GM06990 (cell line): Measurements from ENCODE around the gene SLC16A7.

Source experiments
- DNase-seq: peaks from one replicate; pipeline ENCODE4 v3.0.0-alpha.2; 2011; ENCODE audit not compliant: insufficient read length; ENCODE audit errors: extremely low read depth
- H3K27me3 ChIP-seq: replicated peaks from 2 replicates; pipeline ENCODE4 v1.6.0; 2011; ENCODE audit warnings: low read length; ENCODE audit not compliant: control insufficient read depth, insufficient read depth
- H3K36me3 ChIP-seq: 2 replicates; pipeline ENCODE4 v1.5.1; 2011; ENCODE audit warnings: low read length; ENCODE audit not compliant: control insufficient read depth, insufficient read depth
- H3K4me3 ChIP-seq: replicated peaks from 2 replicates; pipeline ENCODE4 v1.5.1; 2011; ENCODE audit warnings: low read depth, mild to moderate bottlenecking, control low read depth, low read length
- CTCF ChIP-seq: IDR thresholded peaks from 2 replicates; pipeline ENCODE4 v1.5.1; 2011; ENCODE audit warnings: low read length, control low read depth, mild to moderate bottlenecking, inconsistent platforms; ENCODE audit not compliant: insufficient read depth, poor library complexity, severe bottlenecking

Gene SLC16A7

DNA sequence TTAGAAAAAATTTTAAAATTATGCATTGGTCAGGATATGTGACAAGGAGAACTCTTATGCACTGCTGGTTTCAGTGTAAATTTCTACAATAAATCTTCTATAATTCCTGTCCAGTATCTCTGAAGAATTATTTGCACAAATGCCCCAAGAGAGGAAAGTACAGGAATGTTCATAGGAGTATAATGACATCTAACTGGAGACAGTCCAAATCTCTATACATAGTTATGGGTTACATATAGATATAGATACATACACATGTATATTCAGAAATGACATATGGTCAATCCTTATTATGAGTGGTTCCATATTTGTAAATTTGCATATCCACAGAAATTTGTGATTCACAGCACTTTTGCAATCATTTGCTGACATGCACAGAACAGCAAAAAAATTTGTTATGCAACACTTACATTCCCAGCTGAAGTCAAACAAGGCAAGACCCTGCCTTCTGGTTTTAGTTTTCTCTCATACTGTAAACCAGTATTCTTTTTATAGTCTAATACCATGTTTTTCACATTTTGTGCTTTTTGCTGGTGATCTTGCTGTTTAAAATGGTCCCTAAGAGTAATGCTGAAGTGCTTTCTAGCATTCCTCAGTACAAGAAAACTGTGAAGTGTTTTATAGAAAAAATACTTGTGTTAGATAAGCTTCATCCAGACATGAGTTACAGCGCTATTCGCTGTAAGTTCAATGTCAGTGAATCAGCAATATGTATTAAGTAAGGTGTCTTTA lies 103.8 kb downstream of the SLC16A7 start:
- TF ChIP-seq CTCF: no peak
- no peaks in the 10 kb centered on the region for H3K27me3 ChIP-seq
- DNase-seq: no peak
- no peaks in the 10 kb centered on the region for H3K36me3 ChIP-seq
- H3K4me3 ChIP-seq: no peak overlapping the region

DNA sequence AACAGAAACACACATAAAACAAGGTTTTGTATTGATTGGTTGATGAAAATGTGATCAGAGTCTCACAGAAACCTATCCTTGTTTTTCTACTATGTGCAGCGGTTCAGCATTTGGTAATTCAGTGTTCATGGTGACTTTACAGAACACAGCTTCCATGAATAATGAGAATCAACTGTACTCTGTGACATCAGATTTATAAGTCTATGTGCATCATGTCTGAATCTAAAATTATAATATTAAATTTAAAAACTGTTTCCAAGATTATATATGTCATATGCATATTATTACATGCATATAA lies 104.3 kb downstream of the SLC16A7 start:
- TF ChIP-seq CTCF: no peak
- Histone ChIP-seq H3K4me3 (no peak overlapping the region), H3K27me3 (no peaks in the 10 kb centered on the region), H3K36me3 (no peaks in the 10 kb centered on the region)
- no peak for DNase-seq

DNA sequence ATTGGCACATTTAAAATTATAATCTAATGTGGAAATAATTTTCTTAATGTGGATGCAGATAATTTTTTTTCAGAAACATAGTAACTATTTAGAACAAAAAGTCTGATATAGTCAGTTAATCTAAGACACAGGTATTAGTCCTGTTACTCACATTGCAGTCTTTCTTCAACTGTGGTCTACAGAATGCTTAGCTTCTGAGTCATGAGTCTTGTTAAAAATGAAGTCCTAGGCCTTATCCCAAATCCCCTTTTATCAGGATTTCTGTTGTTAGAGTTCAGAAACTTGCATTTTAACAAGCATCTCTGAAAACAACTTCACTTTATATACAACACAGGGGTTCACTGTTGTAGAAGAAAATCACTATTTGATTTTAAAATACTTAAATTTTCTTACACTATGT lies 112.2 kb downstream of the SLC16A7 start:
- Histone ChIP-seq H3K27me3 (no peaks in the 10 kb centered on the region), H3K36me3 (no peaks in the 10 kb centered on the region), H3K4me3 (no peak overlapping the region)
- DNase-seq: no peak
- no peak for TF ChIP-seq CTCF

DNA sequence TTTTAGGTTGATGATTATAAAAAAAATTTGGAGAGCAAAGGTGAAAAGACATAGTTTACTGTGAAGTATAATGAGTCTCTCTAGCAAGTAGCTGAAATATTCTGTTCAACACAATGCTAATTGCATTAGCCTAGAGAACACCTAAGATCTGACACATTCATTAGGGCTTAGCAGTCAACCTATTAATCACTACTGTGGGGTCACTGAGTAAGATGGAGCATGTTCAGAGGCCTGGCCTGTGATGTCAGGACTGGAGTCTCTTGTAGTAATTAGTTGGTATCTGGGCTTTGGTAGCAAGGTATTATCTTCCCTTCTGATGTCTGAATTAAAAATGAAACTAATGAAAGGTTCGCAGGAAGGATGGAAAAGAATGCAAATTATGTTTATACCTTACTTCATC lies 112.7 kb downstream of the SLC16A7 start:
- H3K4me3 ChIP-seq: no peak overlapping the region
- H3K36me3 ChIP-seq: no peaks in the 10 kb centered on the region
- no peak for DNase-seq
- H3K27me3 ChIP-seq: no peaks in the 10 kb centered on the region
- TF ChIP-seq CTCF: no peak

DNA sequence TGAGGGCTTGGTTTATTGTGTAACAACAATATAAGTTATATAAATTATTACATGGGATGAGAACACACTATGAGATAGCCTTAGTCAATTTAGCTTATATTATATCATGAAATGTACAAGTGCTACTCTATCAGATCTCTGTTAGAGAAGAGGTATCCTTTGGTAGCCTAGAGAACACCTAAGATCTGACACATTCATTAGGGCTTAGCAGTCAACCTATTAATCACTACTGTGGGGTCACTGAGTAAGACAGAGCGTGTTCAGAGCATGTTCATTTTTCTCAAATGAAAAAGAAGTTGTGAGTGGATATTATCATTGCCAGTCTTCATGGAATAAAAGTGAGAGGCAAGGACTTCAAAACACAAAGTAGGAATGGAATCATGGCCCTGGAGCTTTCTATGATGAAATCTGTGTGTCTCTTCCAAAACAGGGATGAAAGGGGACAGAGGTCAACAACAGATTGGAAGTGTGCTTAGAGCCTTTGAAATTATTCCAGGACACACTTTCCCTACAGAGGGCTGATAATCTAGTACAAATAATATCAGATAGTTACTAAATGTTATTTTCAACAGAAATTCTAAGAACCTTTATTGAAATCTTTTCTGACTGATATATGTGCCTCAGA lies 114.3 kb downstream of the SLC16A7 start:
- Histone ChIP-seq H3K36me3 (no peaks in the 10 kb centered on the region), H3K4me3 (no peak overlapping the region), H3K27me3 (no peaks in the 10 kb centered on the region)
- no peak for DNase-seq
- TF ChIP-seq CTCF: no peak
